Measurements from ENCODE around the gene ENPP3. TPM values are rescaled to one million over a fixed set of nuclear protein-coding genes. Genes with fewer than 3 reads are reported as not detected.

ENPP3 gene
- total and polyA plus RNA-seq, 2 of the 13 experiments (the other 11 are each of a cell fraction or from before 2014, with no cell fraction given) = 40.0 to 75.4 TPM

GRCh38 chr6:131635384-131636340, 1.4 kb upstream of the ENPP3 start (continued):
- TF ChIP-seq E2F1 (CRISPR knock-in tag; IDR thresholded peaks at IDR 0.05) (0 out of 2 replicates have a peak, but pooled peaks have one; percentile 45), SIN3B (IDR thresholded peaks at IDR 0.05; ENCODE audit: low read length) (no peak), ZNF670 (CRISPR knock-in tag; IDR thresholded peaks at IDR 0.05; ENCODE audit: borderline replicate concordance) (no peak), IRF2 (CRISPR knock-in tag; IDR thresholded peaks at IDR 0.05) (no peak; the same call in 1 of the 2 replicates), PITX1 (CRISPR knock-in tag; IDR thresholded peaks at IDR 0.05) (no peak), MED13 (CRISPR knock-in tag; IDR thresholded peaks at IDR 0.05) (peak; percentile 80; the same call in 1 of the 2 replicates), MXD3 (CRISPR knock-in tag; IDR thresholded peaks at IDR 0.05) (peak; percentile 62; the same call in 1 of the 2 replicates), MXD1 (CRISPR knock-in tag; IDR thresholded peaks at IDR 0.05) (no peak), ZNF124 (CRISPR knock-in tag; IDR thresholded peaks at IDR 0.05) (no peak; the same call in 1 of the 2 replicates), MED1 (CRISPR knock-in tag; IDR thresholded peaks at IDR 0.05) (peak; percentile 73), HMGXB4 (CRISPR knock-in tag; IDR thresholded peaks at IDR 0.05; ENCODE audit: borderline replicate concordance in 1 of 2, low read depth in 1 of 2) (peak; percentile 29 to 79; a peak in 3 of 4 replicates), ZSCAN30 (CRISPR knock-in tag; IDR thresholded peaks at IDR 0.05) (no peak; the same call in 1 of the 2 replicates), XRCC5 (optimal IDR thresholded peaks at IDR 0.05; ENCODE audit: low read length) (no peak), PBX3 (CRISPR knock-in tag; IDR thresholded peaks at IDR 0.05; ENCODE audit: borderline replicate concordance) (no peak), SP140L (CRISPR knock-in tag; IDR thresholded peaks at IDR 0.05; ENCODE audit: borderline replicate concordance) (peak; percentile 81), HNF4A (CRISPR knock-in tag; IDR thresholded peaks at IDR 0.05) (peak; percentile 72), ZNF841 (CRISPR knock-in tag; IDR thresholded peaks at IDR 0.05; ENCODE audit: borderline replicate concordance) (no peak), SRY (CRISPR knock-in tag; IDR thresholded peaks at IDR 0.05) (peak; percentile 67; the same call in 1 of the 2 replicates), TCF7L2 (IDR thresholded peaks at IDR 0.05; ENCODE audit: low read depth, low read length) (no peak), TEF (CRISPR knock-in tag; IDR thresholded peaks at IDR 0.05) (0 out of 2 replicates have a peak, but pooled peaks have one; percentile 43), WIZ (CRISPR knock-in tag; IDR thresholded peaks at IDR 0.05) (no peak), ZFP36L1 (CRISPR knock-in tag; IDR thresholded peaks at IDR 0.05) (no peak), ZNF724P (CRISPR knock-in tag; IDR thresholded peaks at IDR 0.05; ENCODE audit: borderline replicate concordance) (no peak), ZNF589 (CRISPR knock-in tag; conservative IDR thresholded peaks at IDR 0.05) (0 out of 2 replicates have a peak, but pooled peaks have one; percentile 25)
